HG02870 (cell line): Measurements from ENCODE around the gene SAFB.

ENCODE experiments used
- ATAC-seq: cut with Tn5 transposase; IDR thresholded peaks from one replicate; pipeline ENCODE4 v1.9.1; 2021; ENCODE audit warnings: mild to moderate bottlenecking, moderate library complexity; ENCODE audit not compliant: unreplicated experiment

Gene SAFB

DNA sequence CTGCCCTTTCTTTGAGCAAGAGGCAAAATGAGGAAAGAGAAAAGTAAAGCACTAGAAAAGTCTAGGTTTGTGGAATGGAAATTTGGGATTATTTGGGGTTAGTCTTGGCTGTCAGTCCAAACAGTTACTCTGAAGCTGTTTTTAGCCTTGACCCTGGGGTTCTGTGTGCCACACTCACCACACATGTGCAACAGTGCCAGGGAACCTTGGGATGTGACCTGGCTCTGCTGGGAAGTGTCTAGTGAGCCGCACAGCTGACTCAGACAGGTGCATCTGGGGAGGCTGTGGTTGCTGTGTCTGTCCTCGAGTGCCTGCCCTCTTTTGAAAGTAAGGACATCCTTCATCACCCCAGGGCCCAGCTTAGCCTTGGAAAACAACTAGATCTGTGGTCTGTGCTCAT lies 41.6 kb downstream of the SAFB start:
- no peak for ATAC-seq

DNA sequence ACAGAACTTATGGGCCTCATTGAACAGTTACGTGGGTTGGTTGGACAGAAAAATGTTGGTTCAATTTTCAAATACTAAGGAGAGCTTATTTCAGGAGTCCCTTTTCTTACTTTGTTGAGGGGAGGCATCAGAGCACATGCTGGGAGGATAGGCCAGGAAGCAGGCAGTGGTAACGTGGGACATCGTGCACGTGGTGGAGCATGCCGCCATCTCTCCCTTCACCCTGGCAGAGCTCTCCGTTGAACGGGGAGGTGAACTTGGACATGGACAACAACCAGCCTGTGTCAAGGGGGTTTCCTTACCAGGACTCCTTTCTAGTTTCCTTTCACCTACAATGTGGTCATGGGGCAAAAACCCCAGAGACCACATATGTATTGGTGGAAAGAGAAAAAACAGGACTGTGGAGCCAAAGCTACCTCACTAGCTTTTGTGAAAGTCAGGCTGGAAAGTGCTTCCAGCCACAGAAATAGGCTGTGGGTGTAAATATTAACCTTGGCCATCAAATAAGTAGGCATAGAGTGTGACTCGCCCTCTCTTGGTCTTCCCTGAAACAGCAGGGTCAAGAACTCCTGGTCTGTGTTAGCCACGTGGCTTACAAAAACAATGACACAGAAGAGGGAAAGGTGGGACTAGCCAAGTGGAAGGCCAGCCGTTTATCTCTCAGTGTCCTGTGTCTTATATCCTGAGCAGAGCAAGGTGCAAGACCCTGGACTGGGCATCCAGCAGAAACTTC lies 43.1 kb downstream of the SAFB start:
- ATAC-seq = no peak

DNA sequence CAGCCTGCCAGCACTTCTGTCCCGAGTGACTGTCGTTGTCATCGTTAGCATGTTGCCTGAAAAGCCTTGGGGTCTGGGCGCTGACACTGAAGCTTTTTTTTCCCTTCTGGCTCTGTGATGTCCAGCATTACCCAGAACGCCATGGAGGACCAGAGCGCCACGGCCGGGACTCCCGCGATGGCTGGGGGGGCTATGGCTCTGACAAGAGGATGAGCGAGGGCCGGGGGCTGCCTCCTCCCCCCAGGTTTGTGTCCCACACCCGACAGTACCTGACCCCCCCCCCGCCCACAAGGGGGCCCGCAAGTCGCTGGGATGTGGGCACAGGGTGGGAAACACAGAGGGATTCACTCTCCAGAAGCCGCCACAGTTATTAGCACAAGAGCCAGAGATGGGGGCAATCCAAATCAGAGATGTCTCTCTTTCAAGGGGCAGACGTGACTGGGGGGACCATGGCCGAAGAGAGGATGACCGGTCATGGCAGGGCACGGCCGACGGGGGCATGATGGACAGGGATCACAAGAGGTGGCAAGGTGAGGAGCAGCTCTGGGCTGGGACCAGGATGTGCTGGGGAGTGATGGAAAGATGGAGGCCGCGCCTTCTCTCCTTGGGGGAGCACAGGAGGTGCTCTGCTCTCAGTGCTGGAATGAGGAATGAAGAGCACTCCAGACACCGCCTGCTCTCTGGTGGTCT lies 44.2 kb downstream of the SAFB start:
- no peak for ATAC-seq

- no peak for ATAC-seq
Measured at GRCh38 chr19:5667751-5668271, 44.9 kb downstream of the SAFB start.

DNA sequence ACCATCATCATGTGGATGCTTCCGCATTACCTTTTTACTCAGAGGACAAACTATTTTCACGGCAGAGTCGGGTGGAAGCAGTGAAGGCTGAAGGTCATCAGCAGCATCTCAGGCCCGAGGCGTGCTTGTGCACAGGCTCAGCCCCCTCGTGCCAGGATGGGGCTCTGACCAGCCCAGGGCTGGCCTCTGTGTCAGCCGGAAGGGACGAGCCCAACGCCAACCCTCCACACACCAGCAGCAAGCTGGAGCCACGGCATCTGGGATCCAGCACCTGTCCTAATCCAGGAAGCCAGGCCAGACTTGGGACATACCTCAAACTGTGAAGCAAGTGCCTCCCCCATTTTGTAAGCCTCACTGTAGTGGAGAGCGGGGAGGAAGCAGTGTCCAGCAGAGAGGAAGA lies 46.3 kb downstream of the SAFB start:
- ATAC-seq = no peak

DNA sequence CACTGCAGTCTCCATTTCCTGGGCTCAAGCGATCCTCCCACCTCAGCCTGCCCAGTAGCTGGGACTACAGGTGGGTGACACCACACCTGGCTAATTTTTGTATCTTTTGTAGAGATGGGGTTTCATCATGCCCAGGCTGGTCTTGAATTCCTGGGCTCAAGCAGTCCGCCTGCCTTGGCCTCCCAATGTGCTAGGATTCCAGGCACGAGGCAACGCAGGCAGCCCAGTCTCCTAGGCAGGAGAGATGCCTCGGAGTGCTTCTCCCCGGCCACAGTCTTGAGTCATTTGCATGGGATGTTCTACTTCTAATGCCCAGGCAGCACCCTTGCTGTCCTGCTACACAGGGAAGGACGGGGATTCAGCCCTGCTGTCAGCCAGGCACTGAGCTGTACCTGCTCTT lies 48.7 kb downstream of the SAFB start:
- ATAC-seq = no peak

DNA sequence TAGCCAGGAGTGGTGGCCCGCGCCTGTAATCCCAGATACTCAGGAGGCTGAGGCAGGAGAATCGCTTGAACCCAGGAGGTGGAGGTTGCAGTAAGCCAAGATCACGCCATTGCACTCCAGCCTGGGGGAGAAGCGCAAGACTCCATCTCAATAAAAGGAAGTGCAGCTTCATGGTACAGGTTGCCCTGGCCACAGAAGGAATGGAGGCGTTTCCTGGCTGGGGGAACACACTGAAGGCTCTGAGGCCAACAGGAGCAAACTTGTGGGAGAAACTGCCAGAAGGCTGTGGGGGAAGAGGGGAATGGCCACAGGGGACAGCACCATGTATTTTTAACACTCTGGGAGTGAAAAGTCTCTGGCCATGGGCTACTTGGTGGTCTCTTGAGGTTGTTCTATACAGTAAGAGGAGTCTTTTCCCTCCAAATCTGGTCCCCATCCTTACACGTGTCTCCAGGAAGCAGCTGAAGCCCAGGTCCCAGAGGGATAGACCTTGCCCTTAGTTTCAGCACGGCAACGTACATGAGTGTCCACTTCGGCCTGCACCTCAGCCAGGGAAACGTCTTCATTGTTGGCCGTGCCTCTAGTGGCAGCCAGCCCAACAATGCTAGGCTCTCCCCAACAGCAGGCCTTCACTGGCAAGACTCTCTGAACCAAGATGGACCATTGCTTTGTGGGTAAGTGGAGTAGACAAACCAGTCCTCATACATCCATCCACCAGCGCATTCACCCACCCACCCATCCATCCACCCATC lies 50.0 kb downstream of the SAFB start:
- ATAC-seq = no peak

DNA sequence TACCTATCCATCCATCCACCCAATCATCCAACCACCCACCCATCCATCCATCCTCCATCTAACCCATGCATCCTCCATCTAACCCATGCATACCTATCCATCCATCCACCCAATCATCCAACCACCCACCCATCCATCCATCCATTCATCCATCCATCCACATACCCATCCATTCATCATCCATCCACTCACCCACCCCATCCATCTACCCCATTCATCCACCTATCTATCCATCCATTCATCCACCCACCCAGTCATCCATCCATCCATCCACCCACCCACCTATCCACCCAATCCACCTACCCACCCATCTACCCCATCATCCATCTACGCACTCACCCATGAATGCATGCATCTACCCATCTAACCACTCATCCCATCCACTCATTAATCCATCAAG lies 50.9 kb downstream of the SAFB start:
- ATAC-seq = no peak

GRCh38 chr19:5674714-5675113 lies 51.8 kb downstream of the SAFB start:
- ATAC-seq = no peak

DNA sequence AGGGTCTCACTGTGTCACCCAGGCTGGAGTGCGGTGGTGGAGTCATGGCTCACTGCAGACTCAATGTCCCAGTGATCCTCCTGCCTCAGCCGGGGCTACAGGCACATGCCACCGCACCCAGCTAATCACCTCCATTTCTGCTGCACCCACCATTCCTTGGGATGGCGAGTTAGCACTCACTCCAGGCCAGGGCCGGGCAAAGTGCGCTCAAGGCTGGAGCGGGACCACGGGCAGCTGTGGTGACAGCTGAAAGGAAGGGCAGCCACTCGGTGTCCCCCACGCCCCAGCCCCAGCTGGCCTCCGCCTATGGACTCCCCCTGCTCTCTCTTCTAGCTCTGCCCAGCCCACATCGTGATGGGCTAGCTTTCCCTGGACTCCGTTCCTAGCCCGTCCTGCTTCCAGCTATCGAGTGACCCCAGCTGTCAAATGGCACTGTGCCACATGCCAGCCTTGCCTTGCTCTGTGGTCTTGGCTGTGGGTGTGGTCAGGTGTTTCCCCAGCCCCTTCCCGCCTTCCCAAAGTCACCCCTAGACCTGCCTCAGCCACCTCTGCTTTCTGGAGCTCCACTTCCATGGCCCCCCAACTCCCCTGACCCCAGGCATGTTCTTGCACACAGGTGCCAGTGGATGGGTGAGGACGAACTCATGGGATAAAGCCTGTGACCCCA lies 53.4 kb downstream of the SAFB start:
- ATAC-seq = no peak

DNA sequence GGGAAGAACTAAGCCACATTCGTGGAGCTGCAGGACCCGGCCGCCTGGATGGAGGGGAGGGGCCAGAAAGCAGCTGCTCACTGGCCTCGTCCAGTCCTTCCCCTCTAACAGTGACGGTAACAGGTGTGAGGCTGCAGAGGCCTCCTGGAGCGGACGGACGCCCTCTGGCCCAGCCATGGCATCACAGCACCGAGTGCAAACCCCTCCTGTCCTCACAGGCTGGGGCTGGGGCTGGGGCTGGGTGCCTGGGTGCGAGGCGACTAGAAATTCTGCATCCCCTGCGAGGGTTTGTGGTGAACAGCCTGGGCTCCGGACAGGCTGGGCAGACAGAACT lies 53.9 kb downstream of the SAFB start:
- ATAC-seq = no peak

DNA sequence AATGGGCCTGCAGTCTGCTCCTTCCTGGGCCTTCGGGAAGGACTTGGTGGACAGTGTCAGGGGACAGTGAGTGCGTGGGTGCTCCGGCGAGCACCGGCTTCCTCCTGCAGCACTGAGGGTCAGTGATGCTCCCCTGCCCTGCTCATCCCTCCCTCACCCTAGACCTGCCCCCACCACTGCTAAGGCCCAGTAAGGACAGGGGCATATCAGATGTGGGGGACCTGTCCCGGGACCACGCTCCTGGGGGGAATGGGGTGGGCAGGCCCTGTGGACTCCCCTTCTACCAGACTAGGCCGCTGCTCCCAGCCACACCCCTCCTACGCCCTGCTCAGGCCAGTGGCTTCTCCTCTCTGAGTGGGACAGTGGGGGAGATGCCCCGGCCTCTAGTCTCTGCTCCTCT lies 54.3 kb downstream of the SAFB start:
- no peak for ATAC-seq

DNA sequence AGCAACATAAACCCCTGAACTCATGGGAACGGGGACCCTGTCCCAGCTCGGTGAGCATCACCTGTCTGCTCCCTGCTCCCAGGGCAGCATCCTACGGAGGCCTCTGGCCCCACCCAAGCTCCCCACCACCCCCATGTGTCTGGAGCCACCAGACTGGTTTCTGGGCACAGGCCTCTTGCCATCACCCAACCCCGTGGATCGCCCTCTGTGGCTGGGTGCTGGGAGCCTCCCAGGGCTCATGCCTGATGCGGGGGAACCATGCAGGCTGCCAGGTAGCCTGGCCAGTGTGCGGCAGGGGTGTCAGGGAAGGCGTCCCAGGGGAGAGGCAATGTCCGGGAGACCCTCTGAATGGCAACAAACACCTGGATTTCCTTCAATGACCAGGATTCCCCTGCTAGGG lies 54.7 kb downstream of the SAFB start:
- ATAC-seq = no peak

DNA sequence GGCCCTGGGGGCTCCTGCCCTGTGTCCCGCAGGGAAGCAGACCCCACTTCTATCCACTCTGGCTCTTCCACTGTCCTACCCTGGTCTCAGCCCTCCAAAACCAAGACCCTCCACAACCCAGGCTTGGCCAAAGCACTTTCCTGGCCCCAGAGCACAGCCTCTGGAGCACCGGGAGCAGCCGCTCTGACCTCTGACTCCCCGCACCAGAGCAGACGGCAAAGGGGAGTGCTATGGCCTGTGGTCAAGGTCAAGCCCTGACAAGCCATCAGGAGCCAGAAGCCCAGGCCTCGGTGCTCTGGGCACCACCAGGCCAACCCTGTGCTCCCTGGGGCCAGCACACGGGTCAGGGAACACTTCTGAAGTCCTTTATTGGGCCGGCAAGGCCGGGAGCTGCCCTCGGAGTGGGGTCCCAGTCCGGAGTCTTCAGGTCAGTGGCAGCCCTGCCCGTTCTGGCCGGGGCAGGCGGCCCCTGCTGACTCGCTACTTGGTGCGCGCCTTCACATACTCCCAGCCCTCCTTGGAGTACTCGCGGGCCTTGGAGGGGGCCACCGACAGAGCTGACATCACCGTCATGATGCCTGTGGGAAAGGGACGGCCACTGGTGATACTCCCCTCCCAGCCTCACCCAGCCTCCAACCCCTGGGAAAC lies 55.3 kb downstream of the SAFB start:
- ATAC-seq = no peak

- no peak for ATAC-seq
Measured at GRCh38 chr19:5679289-5680083, 56.6 kb downstream of the SAFB start.

DNA sequence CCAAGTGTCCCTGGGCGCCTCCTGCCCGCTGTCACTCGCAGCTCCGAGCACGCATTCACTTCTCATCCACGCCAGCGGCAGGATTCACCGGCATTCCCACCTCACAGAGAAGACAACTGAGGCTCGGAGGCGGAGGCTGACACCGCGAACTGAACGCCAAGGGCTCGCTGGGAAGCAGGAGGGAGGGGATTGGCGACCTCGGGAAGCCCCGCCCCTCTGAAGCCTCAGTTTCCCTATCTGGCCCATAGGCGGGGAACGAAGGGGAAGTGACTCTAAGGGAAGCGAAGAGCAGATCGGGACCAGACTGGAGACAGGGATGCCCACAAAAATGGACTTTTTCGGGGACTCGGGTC lies 57.2 kb downstream of the SAFB start:
- no peak for ATAC-seq

- ATAC-seq = peak; percentile 86
Measured at GRCh38 chr19:5680437-5681368, 57.8 kb downstream of the SAFB start, which contains the start of the genes HSD11B1L and MICOS13. Gene HSD11B1L (plus strand): TSS chr19:5681027. CDS start chr19:5684833, 3,806 bp downstream. Gene MICOS13 (minus strand): TSS chr19:5680516. CDS start chr19:5680486, 30 bp downstream.

DNA sequence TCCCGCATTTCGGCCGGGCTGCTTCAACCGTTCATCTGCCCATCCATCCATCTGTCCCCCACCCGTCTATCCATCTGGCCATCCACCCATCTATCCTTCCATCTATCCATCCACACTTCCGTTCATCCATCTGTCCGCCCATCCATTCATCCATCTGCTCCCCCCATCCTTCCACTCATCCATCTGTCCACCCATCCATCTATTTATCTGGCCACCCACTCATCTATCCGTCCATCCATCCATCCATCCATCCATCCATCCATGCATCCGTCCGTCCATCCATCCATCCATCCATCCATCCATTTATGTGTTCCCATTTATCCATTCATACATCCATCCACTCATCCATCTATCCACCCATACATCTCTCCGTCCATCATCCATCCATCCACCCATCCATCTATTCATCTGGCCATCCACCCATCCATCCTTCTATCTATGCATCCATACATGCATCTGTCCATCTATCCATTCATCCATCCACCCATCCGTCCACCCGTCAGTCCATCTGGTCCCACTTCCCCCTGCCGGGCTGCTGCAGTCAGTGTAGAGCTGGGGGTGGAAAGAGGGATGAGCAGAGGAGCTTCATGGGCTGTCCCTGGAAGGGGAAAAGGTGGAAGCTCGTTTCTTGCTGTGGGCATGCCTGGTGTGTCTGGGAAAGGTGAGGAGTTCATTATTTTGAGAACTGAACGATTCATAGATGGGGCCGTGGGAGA lies 58.7 kb downstream of the SAFB start:
- ATAC-seq = no peak
